HG02970 (cell line): ENCODE data around the gene DMBX1.

ENCODE experiments used
- ATAC-seq: cut with Tn5 transposase; IDR thresholded peaks from one replicate; pipeline ENCODE4 v1.9.1; 2021; ENCODE audit warnings: mild to moderate bottlenecking, moderate library complexity, moderate number of reproducible peaks; ENCODE audit not compliant: unreplicated experiment, low FRiP score

Gene DMBX1

DNA sequence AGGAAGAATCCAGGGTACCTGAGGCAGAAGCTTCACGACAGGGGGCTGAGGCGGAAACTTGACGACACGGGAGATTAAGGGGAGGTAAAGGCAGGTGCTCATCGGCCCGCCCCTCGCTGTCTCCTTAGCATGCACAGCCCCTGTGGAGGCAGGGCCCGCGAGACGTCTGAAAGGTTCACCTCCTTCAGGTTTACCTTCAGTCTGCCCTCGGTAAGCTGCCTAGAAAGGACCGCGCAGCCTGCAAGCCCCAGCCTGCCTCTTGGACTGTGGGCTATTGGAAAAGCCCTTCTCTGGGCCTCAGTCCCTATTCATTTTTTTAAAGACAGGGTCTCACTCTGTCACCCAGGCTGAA lies 33.3 kb downstream of the DMBX1 start:
- ATAC-seq: no peak

DNA sequence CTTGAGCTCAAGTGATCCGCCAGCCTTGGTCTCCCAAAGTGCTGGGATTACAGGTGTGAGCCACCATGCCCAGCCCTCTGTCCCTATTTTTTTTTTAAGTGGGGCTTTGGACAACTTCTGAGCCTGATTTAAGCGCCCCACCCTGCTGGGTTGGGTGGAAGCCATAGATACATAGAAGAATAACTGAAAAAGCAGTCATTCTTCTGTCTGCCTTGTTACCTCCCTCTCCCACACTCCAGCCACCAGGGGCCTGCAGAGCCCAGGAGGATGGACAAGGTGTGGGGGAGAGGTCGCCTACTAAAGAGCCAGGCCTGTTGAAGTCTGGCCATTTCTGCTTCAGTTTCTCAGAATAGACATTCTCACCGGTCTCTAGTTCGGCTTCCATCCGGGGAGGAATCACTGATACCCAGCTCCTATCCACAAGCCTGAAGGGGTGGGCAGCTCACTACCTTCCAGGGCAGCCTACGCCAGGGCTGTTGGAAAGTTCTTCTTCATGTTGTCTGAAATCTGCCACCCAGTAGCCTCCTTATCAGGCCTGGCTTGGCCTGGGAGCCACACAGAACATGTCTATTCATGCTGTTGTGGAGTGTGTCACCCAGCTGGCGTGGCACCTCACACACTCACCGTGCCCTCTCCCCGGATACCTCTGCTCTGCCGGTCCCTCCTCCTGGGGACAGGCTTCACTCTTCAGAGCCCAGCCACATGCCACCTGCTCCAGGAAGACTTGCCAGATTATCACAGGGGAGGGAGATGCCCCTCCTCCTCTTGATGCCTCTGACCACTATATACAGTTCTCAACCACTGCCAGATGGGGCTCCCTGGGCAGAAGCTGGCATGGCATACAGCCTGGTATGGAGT lies 34.1 kb downstream of the DMBX1 start:
- no peak for ATAC-seq

DNA sequence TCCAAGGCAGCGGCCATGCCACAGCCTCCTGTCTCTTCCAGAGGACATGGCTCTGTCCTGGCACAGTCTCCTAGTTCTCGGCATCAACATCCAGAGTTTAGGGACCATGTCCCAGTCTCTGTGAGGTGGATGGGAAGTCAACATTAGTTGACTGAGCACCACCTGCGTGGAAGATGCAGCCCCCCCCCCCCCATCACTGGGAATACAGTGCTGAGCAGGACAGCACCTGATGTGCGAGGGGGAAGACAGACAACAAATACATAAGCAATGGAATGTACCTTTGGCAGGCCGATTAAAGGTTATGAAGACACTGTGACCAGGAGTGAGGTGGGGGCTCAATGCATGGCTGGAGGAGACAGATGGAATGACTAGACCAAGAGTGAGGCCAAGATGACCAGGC lies 35.2 kb downstream of the DMBX1 start:
- no peak for ATAC-seq

DNA sequence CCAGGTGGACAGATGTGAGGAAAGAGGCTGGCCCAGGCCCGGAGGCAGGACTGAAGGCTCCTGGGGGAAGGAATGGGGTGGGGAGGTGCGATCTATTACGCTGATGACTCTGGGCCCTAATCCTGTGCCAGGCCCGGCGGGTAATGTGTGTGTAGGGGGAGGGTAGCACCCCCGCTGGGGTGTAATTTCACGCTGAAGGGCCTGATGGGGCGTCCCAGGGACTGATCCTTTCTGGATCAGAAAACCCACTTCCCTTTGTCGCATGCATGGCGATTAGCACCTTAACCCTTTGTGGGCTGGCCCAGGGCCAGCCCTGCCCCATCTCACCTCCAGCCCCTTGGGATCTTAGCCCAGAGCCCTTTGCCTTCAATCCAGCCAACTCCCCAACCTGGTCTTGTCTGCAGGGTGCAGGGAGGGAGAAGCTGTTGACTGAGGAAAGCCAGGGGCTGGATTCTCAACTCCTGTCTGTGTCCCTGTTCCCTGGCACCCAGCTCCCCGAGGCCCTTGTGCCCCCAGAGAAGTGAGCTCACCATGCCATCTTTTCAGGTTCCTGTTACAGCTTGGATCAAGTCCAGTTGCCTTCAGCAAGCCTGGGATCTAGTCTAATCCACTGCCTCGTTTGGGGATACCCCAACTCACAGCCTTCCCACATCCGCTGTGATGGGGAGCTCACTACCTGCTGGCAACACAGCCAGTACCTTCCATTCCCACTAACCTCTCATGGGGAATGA lies 35.8 kb downstream of the DMBX1 start:
- no peak for ATAC-seq

DNA sequence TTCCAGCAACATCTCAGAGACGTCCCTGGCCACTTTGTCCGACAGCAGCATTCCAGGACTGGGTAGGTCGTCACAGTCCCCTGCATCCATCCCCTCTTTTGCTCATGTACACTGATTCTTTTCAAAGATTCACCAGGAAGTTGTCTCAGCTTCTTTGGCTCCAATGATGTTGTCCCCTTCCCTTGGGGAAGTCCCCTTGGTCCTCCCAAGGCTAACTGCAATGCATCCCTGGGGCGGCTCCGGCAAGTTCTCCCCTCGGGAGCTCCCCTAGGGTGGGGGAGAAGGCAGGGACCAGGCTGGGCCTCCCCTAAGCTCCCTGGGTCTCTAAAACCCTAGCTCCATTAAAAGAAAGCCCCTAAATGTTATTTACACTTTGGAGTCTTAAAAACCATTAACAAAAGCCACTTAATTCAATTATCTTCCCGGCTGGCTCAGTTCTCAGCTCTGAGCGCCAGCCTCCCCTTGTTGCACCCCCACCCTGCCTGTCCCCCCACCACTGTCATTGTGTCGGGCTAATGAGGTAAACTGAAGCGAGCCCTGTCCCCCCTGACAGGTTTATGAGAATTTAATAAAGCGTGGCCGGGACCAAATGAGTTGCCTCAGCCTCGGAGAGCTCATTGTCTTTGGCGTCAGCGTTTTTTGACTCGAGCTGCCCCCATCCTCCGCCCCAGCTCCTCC lies 36.5 kb downstream of the DMBX1 start:
- ATAC-seq: no peak

DNA sequence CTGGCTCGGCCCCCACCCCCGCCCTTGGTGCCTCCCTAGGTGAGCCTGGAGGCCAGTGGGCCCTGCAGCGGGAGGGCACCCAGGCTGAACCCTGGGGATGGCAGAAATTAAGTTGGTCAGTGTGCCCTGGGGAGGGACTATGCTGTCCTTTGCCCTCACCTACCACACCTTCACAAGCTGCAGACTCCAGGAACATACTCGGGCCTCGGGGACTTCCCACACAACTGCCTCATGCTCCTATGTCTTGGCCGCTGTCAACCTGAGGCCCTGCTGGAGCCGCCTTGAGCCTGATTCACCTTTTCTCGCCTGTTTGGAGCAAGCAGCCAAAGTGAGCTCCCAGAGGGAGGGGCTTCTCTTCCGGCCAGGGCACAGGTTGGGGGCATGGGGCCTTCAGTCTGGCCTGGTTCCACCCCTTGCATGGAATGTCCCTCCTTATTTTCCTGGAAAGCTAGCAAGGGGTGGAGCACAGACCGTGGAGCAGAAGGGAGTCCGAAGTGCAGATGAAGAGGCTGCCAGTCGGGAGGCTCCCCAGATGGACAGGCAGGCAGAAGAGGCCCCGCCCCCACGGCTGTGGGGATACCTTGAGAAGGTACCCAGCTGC lies 37.2 kb downstream of the DMBX1 start:
- no peak for ATAC-seq

DNA sequence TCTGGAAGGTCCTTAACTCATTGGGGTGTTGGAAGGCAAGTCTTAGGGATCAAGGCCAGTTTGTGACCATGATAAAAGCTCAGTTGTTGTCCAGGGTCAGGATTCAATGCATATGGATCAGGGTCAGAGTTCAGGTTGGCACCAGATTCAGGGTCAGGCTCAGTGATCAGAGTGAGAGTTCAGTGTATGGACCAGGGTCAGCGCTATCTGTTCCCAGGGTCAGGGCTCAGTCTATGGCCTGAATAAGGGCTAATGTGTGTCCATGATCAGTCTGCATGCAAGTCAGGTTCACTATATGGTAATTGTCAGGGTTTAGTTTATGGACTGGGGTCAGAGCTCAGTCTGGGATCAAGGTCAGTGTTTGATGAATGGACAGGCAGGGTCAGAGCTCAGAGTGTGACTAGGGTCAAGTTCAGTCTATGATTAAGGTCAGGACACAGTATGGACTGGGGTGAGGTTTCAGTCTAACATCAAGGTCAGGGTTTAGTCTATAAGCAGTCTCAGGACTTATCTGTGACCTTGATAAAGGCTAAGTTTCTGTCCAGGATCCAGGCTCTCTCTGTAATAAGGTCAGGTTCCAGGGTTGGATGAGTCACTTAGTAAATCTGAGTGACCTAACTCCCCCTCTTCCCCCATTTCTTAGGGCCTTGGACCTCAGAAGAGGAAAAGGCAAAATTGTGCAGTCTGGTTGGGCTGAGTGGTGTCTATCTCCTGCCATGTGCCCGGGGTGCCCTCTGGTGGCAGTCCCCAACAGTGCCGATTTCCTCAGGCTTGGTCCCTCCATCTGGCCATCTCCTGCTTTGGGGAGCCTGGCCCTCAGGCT lies 38.0 kb downstream of the DMBX1 start:
- no peak for ATAC-seq

DNA sequence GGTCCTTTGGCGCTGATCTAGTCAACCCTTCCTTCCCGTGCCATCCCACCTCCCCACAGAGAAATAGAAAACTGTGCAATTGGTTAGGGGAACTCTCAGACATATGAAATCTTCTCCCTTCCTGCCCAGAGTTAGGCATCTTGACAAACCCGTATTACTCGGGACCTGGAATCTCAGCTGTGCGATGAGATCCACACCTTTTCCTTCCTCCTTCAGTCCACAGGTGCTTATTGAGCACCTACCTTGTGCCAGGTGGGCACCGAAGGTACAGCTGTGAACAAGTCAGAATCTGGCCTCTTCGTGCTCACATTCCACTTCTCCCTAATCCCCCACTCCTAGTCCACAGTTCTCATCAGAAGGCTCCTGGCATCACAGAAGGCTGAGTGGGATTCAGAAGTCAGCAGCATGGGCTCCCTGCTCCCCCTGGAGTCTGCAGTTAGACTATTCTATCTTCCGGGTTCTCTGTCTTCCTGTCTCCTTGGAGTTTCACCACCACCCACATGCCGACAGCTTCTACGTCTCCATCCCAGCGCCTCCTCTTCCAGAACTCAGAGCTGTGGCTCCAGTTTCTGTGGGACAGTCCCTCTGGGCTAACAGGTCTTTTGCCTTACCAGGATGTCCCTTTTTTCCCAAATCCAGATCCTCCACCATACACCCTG lies 38.8 kb downstream of the DMBX1 start:
- no peak for ATAC-seq

DNA sequence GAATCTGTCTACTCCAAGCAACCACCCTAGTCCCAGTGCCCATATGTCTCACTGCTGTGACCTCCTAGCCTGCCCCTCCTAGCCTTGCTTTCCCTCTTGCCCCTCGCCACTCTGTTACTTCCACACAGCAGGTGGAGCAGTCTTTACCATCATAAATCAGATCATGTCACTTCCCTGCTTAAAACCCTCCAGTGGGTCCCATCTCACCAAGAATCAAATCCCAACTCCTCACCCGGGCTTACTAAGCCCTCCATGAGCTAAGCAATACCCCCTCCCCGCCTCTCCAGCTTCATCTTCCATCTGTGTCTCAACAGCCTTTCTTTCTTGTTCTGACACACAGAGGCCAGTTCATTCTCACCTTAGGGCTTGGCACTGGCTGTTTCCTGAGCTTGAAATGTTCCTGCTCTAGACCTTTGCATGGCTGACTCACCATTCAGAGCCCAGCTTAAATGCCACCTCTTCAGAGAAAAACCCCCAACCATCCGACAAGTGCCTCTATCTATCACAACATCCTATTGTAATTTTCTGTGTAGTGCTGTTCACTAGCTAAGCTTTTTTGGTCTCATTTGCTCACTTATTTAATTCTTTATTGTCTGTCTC lies 39.5 kb downstream of the DMBX1 start:
- no peak for ATAC-seq

DNA sequence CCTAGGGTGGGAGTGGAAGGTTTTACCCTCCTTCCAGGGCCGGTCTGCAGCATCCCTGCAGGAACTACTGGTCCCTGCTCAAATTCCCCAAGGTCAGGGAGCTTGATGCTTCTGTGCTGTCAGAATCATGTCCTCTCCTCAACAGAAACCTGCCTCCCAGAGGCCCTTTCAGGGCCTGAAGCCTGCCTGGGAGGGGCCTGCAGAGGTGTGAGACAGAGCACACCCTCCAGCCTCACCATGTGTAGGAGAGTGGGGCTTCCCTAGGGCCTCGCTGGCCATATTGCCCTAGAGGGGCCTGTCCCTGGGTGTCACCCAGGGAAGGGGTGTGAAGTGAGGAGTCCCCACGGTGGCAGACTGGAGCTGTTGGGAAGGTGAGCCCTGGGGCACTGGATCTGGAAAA lies 40.7 kb downstream of the DMBX1 start:
- no peak for ATAC-seq

DNA sequence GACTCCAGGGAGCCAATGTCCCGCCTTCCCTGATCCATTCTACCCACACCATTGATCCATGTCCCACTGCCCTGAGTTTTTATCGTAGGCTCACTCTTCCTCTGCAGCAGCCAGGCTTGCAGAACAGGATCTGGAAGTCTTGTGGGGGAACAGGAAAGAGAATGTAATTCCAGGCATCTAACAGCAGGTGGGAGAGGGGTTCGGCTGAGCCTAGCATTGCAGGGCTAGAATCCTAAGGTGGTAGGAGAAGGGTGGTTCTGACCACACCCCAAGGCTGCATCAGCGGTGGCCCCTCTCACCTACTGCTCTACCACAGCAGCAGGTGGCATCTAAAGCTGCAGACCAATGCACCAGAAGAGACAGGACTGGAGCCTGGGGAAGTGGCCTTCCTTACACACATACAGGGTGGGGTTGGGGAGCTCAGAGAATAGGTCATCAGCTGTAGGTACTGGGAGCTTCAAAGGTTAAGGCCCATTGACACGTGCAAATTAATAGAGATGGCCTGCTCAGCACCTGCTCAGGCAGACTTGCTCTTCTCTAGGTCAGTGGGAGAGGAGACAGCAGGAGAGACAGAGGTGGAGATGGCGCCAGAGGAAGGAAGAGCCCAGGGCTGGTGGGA lies 41.3 kb downstream of the DMBX1 start:
- no peak for ATAC-seq

DNA sequence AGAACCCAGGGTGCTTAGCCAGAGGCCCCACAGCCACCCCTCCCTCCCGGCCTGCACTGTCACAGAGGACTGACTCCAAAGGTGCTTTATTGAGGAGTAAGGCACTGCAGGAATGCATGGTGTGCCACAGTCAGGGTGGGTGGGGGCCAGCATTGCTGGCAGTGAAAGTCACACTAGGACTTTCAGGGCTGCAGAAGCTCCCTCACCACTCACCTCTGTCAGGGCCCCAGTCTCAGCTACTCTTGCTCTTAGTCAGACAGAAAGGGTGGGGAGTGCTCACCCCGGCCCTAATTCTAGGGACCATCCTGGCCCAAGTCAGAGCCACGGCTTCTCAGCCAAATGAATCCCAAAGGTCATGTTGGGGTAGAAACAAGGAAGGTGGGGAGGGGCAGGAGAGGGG lies 42.5 kb downstream of the DMBX1 start:
- ATAC-seq: no peak

DNA sequence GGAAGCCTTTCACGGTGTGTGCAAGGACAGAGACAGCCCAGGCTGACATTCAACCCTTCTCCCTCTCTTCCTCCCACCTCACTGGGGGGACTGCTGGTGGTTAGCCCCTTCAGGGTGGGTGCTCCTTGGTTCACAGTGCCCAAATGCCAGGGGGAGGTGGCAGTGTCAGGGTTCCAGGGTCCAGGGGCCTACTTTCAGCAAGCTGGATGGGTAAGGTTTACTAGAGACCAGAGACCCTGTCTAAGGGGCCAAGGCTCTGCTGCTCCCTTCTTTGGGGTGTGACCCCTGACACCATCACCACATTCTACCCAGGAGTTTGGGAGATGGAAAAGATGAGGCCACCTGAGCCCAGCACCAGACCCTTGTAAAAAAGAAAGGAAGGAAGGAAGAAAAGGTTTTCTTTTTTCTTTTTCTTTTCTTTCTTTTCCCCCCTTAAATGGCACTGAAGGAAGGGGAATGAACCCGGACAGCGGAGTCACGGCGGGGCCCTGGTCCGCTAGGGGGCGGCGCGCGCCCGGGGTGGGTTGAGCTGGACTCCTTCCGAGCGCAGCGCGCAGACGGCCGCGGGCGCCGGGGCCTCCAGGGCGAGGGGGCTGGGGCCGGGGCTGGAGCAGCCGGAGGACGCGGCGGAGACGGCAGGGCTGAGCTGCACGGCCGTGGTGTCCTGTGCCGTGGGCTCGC lies 43.0 kb downstream of the DMBX1 start:
- ATAC-seq: no peak

DNA sequence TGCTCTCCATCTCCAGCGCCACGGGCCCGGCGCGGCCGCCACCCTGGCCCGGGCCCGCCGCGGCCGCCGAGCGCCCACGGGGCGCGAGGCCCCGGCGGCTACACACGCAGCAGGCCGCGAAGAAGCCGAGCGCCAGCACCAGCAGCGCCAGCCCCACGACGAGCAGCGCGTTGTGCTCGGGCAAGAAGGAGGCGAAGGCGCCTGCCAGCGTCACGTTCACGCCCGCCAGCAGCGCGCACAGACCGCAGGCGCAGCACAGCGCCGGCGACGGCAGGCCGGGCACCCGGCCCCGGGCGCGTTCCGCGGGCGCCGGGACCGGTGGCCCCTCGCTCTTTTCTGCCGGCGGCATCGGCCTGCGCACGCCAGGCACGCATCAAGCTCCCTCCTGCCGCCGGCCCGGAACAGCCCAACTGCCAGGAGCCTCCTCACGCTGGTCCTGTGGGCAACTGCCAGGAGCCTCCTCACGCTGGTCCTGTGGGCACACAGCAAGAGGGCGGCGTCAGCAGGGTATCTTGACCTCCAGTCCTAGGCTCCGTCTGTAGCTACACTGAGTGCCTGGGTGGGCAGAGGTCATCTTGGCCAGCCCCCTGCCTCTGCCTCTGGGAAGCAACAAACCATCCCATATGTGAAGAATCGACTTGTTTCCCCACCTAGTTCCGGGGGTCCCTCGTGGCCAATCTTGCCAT lies 43.7 kb downstream of the DMBX1 start:
- no peak for ATAC-seq

DNA sequence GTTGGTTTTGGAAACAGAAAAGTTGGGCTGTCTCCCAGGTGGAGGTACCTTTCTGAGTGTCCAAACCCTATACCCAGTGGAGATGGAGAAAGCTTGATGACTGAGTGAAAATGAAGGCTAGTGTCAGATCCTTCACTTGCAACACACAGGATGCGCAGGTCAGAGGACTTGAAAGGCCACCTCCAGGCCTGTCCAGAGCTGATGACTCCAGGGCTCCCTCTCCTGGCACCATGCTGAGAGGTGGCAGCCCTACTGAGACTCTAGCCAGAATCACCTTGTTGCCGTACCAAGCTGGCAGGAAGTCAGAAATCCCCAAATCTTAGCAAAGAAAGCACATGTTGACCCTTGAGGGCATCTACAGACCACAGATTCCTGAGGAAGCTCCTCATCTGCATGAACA lies 45.4 kb downstream of the DMBX1 start:
- no peak for ATAC-seq

DNA sequence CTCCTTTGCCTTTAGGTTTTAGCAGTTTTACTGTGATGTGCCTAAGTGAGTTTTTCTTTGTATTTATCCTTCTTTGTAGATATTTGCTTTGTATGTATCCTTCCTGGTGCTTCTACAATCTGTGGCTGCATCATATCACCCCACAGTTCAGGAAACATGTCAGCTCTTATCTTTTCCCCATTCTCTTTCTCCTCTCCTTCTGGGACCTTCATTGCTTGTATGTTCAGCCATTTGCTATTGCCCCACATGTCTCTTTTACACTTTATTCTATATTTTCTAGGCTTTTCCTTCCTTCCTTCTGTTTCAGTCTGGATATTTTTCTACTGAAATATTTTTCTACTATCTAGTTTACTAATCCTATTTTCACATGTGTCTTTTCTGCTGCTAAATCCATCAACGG lies 46.9 kb downstream of the DMBX1 start:
- ATAC-seq: no peak

DNA sequence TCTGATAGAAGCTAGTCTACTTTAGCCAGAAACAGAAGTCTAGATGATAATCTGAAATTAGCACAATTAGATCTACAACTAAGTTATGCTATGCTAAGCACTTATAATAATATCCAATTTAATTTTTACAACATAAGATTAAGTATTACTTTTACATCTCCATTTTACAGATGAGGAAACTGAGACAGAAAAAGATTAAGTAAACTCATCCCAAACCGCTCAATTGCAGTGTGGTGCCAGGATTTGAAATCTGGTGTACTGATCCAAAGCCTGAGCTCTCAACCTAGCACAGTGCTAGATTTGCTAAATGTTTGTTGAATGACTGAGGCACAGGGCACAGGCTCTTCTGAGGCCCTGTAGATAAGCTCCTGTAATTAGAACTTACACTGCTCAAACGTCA lies 48.0 kb downstream of the DMBX1 start:
- ATAC-seq: no peak

DNA sequence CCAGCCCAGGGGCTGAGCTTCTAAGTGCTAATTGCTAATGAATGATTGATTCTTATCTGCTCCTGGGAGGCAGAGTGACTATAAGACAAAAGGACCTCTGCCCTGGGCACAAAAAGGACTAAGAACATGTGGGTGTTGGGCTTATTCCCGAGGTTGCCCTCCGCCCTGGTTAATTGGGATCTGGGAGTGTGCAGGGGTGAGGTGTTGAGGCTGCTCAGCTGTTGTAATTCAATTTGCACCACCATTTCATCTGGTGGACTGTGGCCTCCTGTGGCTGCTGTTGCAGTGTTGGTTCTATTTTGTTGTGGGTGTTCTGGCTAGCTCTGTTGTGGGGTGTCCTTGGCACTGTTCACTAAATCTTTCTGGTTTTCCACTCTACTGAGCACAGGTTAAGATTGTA lies 48.5 kb downstream of the DMBX1 start:
- no peak for ATAC-seq
